ENCODE measurements around the gene CES3.

Gene CES3

GRCh38 chr16:66959704-66960161, 1.3 kb upstream of the CES3 start:
- TF ChIP-seq CTCF (IDR thresholded peaks at IDR 0.05) (no peak), ZFX (IDR thresholded peaks at IDR 0.05; ENCODE audit: borderline replicate concordance) (no peak)
- H3K27ac ChIP-seq: no peak overlapping the region

GRCh38 chr16:66960270-66960669, 796 bp upstream of the CES3 start:
- TF ChIP-seq CTCF (IDR thresholded peaks at IDR 0.05): no peak

GRCh38 chr16:66961914-66962313, 848 bp downstream of the CES3 start:
- TF ChIP-seq ZFX (IDR thresholded peaks at IDR 0.05; ENCODE audit: borderline replicate concordance): no peak
- no peak for TF ChIP-seq CTCF (IDR thresholded peaks at IDR 0.05)
- peak overlapping the region; percentile 71 for H3K27ac ChIP-seq

More at GRCh38 chr16:66960270-66960669, 796 bp upstream of the CES3 start:
- H3K27ac ChIP-seq: no peak overlapping the region

GRCh38 chr16:66964049-66964448, 3.0 kb downstream of the CES3 start:
- TF ChIP-seq ZFX (IDR thresholded peaks at IDR 0.05; ENCODE audit: borderline replicate concordance): no peak
- TF ChIP-seq CTCF (IDR thresholded peaks at IDR 0.05): no peak
- no peak overlapping the region for H3K27ac ChIP-seq

- H3K27ac ChIP-seq: no peak overlapping the region
- TF ChIP-seq ZFX (IDR thresholded peaks at IDR 0.05; ENCODE audit: borderline replicate concordance) (no peak), CTCF (IDR thresholded peaks at IDR 0.05) (no peak)
Measured at GRCh38 chr16:66968847-66969246, 7.8 kb downstream of the CES3 start.

- TF ChIP-seq ZFX (IDR thresholded peaks at IDR 0.05; ENCODE audit: borderline replicate concordance) (no peak), CTCF (IDR thresholded peaks at IDR 0.05) (no peak)
Measured at GRCh38 chr16:66970775-66971720, 10.0 kb downstream of the CES3 start.

GRCh38 chr16:66972983-66973382, 11.9 kb downstream of the CES3 start:
- H3K27ac ChIP-seq: no peak overlapping the region; the same call in 1 of the 2 replicates
- TF ChIP-seq ZFX (IDR thresholded peaks at IDR 0.05; ENCODE audit: borderline replicate concordance): no peak

More at GRCh38 chr16:66970775-66971720, 10.0 kb downstream of the CES3 start:
- no peak overlapping the region for H3K27ac ChIP-seq
